ENCODE measurements around the gene CLK3. TPM values are rescaled to one million over a fixed set of nuclear protein-coding genes. Genes with fewer than 3 reads are reported as not detected.
A peak's percentile ranks its signal among the peaks of the same experiment; 100 is the strongest.

CLK3 gene
- polyA plus RNA-seq, 1 of the 3 experiments (the other 2 are of a cell fraction): 67.7 TPM

- CTCF ChIA-PET: interaction anchor here (1.3 to 1.5 kb wide), 2 partner anchors 12 to 17 kb away, joined by 3 to 5 read pairs; no protein-coding TSS in a partner anchor
- no peaks in the 10 kb centered on the region for H3K27me3 ChIP-seq (ENCODE audit: insufficient read depth)
These were observed 45.9 kb upstream of the CLK3 start for GRCh38 chr15:74569731-74570070.

GRCh38 chr15:74571191-74571590 lies 44.4 kb upstream of the CLK3 start:
- Histone ChIP-seq H3F3A (replicated peaks; ENCODE audit: insufficient read depth) (no peaks in the 10 kb centered on the region), H3K36me3 (replicated peaks in 1 of 2; ENCODE audit: control insufficient read depth in 1 of 2, insufficient read depth in 2 of 2, low read length in 1 of 2) (peaks cover 4 to 5% of the 10 kb centered on the region in 2 experiments), H3K27ac (ENCODE audit: low read depth in 2 of 2, low read length in 1 of 2) (peak overlapping the region in 1 of 2 experiments; percentile 91; a peak in 2 of 4 replicates), H3K27me3 (ENCODE audit: insufficient read depth) (no peaks in the 10 kb centered on the region), H3K9me3 (no peaks in the 10 kb centered on the region), H2AFZ (ENCODE audit: low read depth) (no peak overlapping the region), H3K9me2 (no peaks in the 10 kb centered on the region), H3K79me2 (ENCODE audit: insufficient read depth) (no peaks in the 10 kb centered on the region), H3K4me1 (ENCODE audit: control insufficient read depth in 1 of 2, insufficient read depth in 2 of 2, low read depth in 1 of 2, low read length in 1 of 2) (peaks cover 4 to 43% of the 10 kb centered on the region in 2 experiments; a peak in 3 of 4 replicates), H3K4me3 (ENCODE audit: low read depth in 2 of 2, low read length in 1 of 2) (no peak overlapping the region), H3K9ac (no peak overlapping the region), H4K20me1 (ENCODE audit: insufficient read depth) (no peaks in the 10 kb centered on the region), H3K4me2 (no peak overlapping the region)
- POLR2A ChIA-PET: interaction anchor here (1.0 to 1.6 kb wide), 2 partner anchors 12 to 28 kb away, joined by 3 to 5 read pairs; no protein-coding TSS in a partner anchor
- CTCF ChIA-PET: interaction anchor here (1.3 to 2.1 kb wide), 6 partner anchors 9 to 61 kb away, joined by 3 to 12 read pairs (median 4); no protein-coding TSS in a partner anchor
- TF ChIP-seq RFX5 (IDR thresholded peaks at IDR 0.05; ENCODE audit: low read length) (no peak), RAD21 (IDR thresholded peaks at IDR 0.05; ENCODE audit: low read length) (no peak), FOSL2 (IDR thresholded peaks at IDR 0.05; ENCODE audit: borderline replicate concordance, low read depth) (no peak), FOXM1 (IDR thresholded peaks at IDR 0.05; ENCODE audit: low read depth) (no peak), EZH2phosphoT487 (IDR thresholded peaks at IDR 0.05; ENCODE audit: borderline replicate concordance, low read depth) (no peak), USF2 (IDR thresholded peaks at IDR 0.05; ENCODE audit: borderline replicate concordance, low read depth, low read length) (no peak), GATA2 (CRISPR knock-in tag; IDR thresholded peaks at IDR 0.05) (no peak), MEF2A (IDR thresholded peaks at IDR 0.05; ENCODE audit: borderline replicate concordance, low read depth) (no peak), EP300 (IDR thresholded peaks at IDR 0.05; ENCODE audit: borderline replicate concordance in 1 of 2, low read depth in 1 of 2, low read length in 1 of 2) (no peak), USF1 (IDR thresholded peaks at IDR 0.05; ENCODE audit: borderline replicate concordance, low read depth) (no peak), TEAD4 (IDR thresholded peaks at IDR 0.05; ENCODE audit: borderline replicate concordance, insufficient read depth) (no peak), POLR2AphosphoS5 (IDR thresholded peaks at IDR 0.05; ENCODE audit: low read depth, low read length) (no peak), SIN3A (IDR thresholded peaks at IDR 0.05; ENCODE audit: borderline replicate concordance, low read depth, low read length) (no peak), CHD2 (IDR thresholded peaks at IDR 0.05; ENCODE audit: low read length, partially characterized antibody) (no peak), ELF1 (IDR thresholded peaks at IDR 0.05) (no peak), JUND (IDR thresholded peaks at IDR 0.05) (no peak)
- whole genome bisulfite sequencing (ENCODE audit: low lambda C conversion rate): 87% methylated on average over 2 of the region's 3 CpGs
- no peak for DNase-seq

More at GRCh38 chr15:74569731-74570070, 45.9 kb upstream of the CLK3 start:
- peaks cover 4 to 5% of the 10 kb centered on the region in 2 experiments for H3K36me3 ChIP-seq (replicated peaks in 1 of 2; ENCODE audit: control insufficient read depth in 1 of 2, insufficient read depth in 2 of 2, low read length in 1 of 2)
- 82% methylated on average over 4 of the region's 4 CpGs for WGBS (ENCODE audit: low lambda C conversion rate)
- peak overlapping the region in 1 of 2 experiments; percentile 91; a peak in 2 of 4 replicates for H3K27ac ChIP-seq (ENCODE audit: low read depth in 2 of 2, low read length in 1 of 2)
- no peaks in the 10 kb centered on the region for H4K20me1 ChIP-seq (ENCODE audit: insufficient read depth)
- TF ChIP-seq JUND (IDR thresholded peaks at IDR 0.05): no peak
- no peak for TF ChIP-seq YY1 (IDR thresholded peaks at IDR 0.05; ENCODE audit: low read depth)
- no peak for TF ChIP-seq FOSL2 (IDR thresholded peaks at IDR 0.05; ENCODE audit: borderline replicate concordance, low read depth)
- TF ChIP-seq NRF1 (IDR thresholded peaks at IDR 0.05; ENCODE audit: low read depth, low read length): no peak
- TF ChIP-seq EZH2phosphoT487 (IDR thresholded peaks at IDR 0.05; ENCODE audit: borderline replicate concordance, low read depth): no peak
- TF ChIP-seq USF2 (IDR thresholded peaks at IDR 0.05; ENCODE audit: borderline replicate concordance, low read depth, low read length): no peak
- TF ChIP-seq MXI1 (IDR thresholded peaks at IDR 0.05; ENCODE audit: low read depth, low read length): no peak
- TF ChIP-seq ZBTB33 (IDR thresholded peaks at IDR 0.05; ENCODE audit: borderline replicate concordance, low read depth): no peak
- TF ChIP-seq TCF12 (IDR thresholded peaks at IDR 0.05): no peak
- H3K4me3 ChIP-seq (ENCODE audit: low read depth in 2 of 2, low read length in 1 of 2): no peak overlapping the region
- no peak overlapping the region for H3K9ac ChIP-seq
- no peaks in the 10 kb centered on the region for H3K79me2 ChIP-seq (ENCODE audit: insufficient read depth)
- H3F3A ChIP-seq (replicated peaks; ENCODE audit: insufficient read depth): no peaks in the 10 kb centered on the region
- H3K4me1 ChIP-seq (ENCODE audit: control insufficient read depth in 1 of 2, insufficient read depth in 2 of 2, low read depth in 1 of 2, low read length in 1 of 2): peaks cover 4 to 39% of the 10 kb centered on the region in 2 experiments; a peak in 3 of 4 replicates
- H3K4me2 ChIP-seq: no peak overlapping the region
- DNase-seq: no peak
- H3K9me2 ChIP-seq: no peaks in the 10 kb centered on the region
- no peak overlapping the region for H2AFZ ChIP-seq (ENCODE audit: low read depth)
- H3K9me3 ChIP-seq: no peaks in the 10 kb centered on the region
- POLR2A ChIA-PET: interaction anchor here (1.3 to 1.6 kb wide), 2 partner anchors 11 to 24 kb away, joined by 5 to 6 read pairs; no protein-coding TSS in a partner anchor

Data from SK-N-SH (cell line).